ENCODE data around the gene POU2AF1.
A peak's percentile ranks its signal among the peaks of the same experiment; 100 is the strongest.

The POU2AF1 gene

GRCh38 chr11:111400595-111400994, 21.5 kb upstream of the POU2AF1 start:
- TF ChIP-seq EZH2phosphoT487 (IDR thresholded peaks at IDR 0.05; ENCODE audit: borderline replicate concordance, low read length) (no peak), CTCF (IDR thresholded peaks at IDR 0.05; ENCODE audit: low read depth, low read length, poor library complexity, severe bottlenecking) (no peak)
- no peaks in the 10 kb centered on the region for H4K20me1 ChIP-seq (ENCODE audit: control insufficient read depth, insufficient read depth, low read depth, low read length)
- H3K4me2 ChIP-seq (ENCODE audit: low read length) = peak overlapping the region; percentile 82
- H3K9me2 ChIP-seq (replicated peaks; ENCODE audit: control insufficient read depth, low read length) = no peaks in the 10 kb centered on the region
- peaks cover 32% of the 10 kb centered on the region for H3F3A ChIP-seq (ENCODE audit: control insufficient read depth, insufficient read depth)
- no peaks in the 10 kb centered on the region for H3K27me3 ChIP-seq (ENCODE audit: control insufficient read depth, low read length)
- H3K27ac ChIP-seq (ENCODE audit: low read depth, low read length) = peak overlapping the region; percentile 96
- H3K4me1 ChIP-seq (ENCODE audit: control insufficient read depth, low read length) = peaks cover 64% of the 10 kb centered on the region
- H3K36me3 ChIP-seq (ENCODE audit: control insufficient read depth, low read length) = peaks cover 21% of the 10 kb centered on the region
- peak overlapping the region; percentile 71 for H3K4me3 ChIP-seq (ENCODE audit: low read length)
- peaks cover 16% of the 10 kb centered on the region for H3K79me2 ChIP-seq (ENCODE audit: control insufficient read depth, low read length)
- H3K9me3 ChIP-seq (ENCODE audit: control insufficient read depth, insufficient read depth, low read length) = peaks cover 22% of the 10 kb centered on the region

- peak overlapping the region; percentile 96 for H3K27ac ChIP-seq (ENCODE audit: low read depth, low read length)
- peak; percentile 65 for TF ChIP-seq CTCF (IDR thresholded peaks at IDR 0.05; ENCODE audit: low read depth, low read length, poor library complexity, severe bottlenecking)
- no peak for TF ChIP-seq EZH2phosphoT487 (IDR thresholded peaks at IDR 0.05; ENCODE audit: borderline replicate concordance, low read length)
- no peaks in the 10 kb centered on the region for H4K20me1 ChIP-seq (ENCODE audit: control insufficient read depth, insufficient read depth, low read depth, low read length)
- no peaks in the 10 kb centered on the region for H3K9me2 ChIP-seq (replicated peaks; ENCODE audit: control insufficient read depth, low read length)
- H3K36me3 ChIP-seq (ENCODE audit: control insufficient read depth, low read length) = peaks cover 21% of the 10 kb centered on the region
- H3K4me3 ChIP-seq (ENCODE audit: low read length) = peak overlapping the region; percentile 71
- no peaks in the 10 kb centered on the region for H3K27me3 ChIP-seq (ENCODE audit: control insufficient read depth, low read length)
- peaks cover 32% of the 10 kb centered on the region for H3F3A ChIP-seq (ENCODE audit: control insufficient read depth, insufficient read depth)
- peaks cover 16% of the 10 kb centered on the region for H3K9me3 ChIP-seq (ENCODE audit: control insufficient read depth, insufficient read depth, low read length)
- H3K4me2 ChIP-seq (ENCODE audit: low read length) = peak overlapping the region; percentile 82
- peaks cover 72% of the 10 kb centered on the region for H3K4me1 ChIP-seq (ENCODE audit: control insufficient read depth, low read length)
- H3K79me2 ChIP-seq (ENCODE audit: control insufficient read depth, low read length) = peaks cover 19% of the 10 kb centered on the region
Measured at GRCh38 chr11:111399187-111400031, 20.3 kb upstream of the POU2AF1 start.

DNA sequence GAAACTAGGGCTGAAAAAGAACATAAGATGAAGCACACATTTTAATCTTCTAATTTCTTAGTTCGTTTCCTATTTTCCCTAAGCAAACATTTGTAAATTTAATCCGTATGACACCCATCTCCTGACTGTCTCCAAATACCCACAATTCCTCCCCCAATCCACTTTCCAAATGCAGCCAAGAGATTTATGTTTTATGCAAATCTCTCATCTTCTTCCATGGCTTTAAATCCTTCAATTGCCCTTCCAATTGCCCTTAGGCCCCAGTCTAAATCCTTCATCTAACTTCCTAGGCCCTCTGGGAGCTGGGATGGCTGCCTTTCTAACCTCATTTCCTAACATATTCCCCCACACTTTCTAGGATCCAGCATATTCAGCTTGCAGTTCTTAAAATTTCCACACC, 18.0 kb upstream of the POU2AF1 start:
- Histone ChIP-seq H3K9me3 (ENCODE audit: control insufficient read depth, insufficient read depth, low read length) (no peaks in the 10 kb centered on the region), H3K9me2 (replicated peaks; ENCODE audit: control insufficient read depth, low read length) (no peaks in the 10 kb centered on the region), H3K27ac (ENCODE audit: low read depth, low read length) (peak overlapping the region; percentile 96), H3K36me3 (ENCODE audit: control insufficient read depth, low read length) (peaks cover 13% of the 10 kb centered on the region; the same call in 1 of the 2 replicates), H3K4me2 (ENCODE audit: low read length) (peak overlapping the region; percentile 82), H4K20me1 (ENCODE audit: control insufficient read depth, insufficient read depth, low read depth, low read length) (no peaks in the 10 kb centered on the region), H3K4me3 (ENCODE audit: low read length) (peak overlapping the region; percentile 71), H3F3A (ENCODE audit: control insufficient read depth, insufficient read depth) (peaks cover 27% of the 10 kb centered on the region), H3K4me1 (ENCODE audit: control insufficient read depth, low read length) (peaks cover 87% of the 10 kb centered on the region), H3K79me2 (ENCODE audit: control insufficient read depth, low read length) (peaks cover 19% of the 10 kb centered on the region), H3K27me3 (ENCODE audit: control insufficient read depth, low read length) (no peaks in the 10 kb centered on the region)
- TF ChIP-seq EZH2phosphoT487 (IDR thresholded peaks at IDR 0.05; ENCODE audit: borderline replicate concordance, low read length) = no peak

- H3K9me3 ChIP-seq (ENCODE audit: control insufficient read depth, insufficient read depth, low read length) = no peaks in the 10 kb centered on the region
- peaks cover 79% of the 10 kb centered on the region for H3K4me1 ChIP-seq (ENCODE audit: control insufficient read depth, low read length)
- TF ChIP-seq EZH2phosphoT487 (IDR thresholded peaks at IDR 0.05; ENCODE audit: borderline replicate concordance, low read length) = no peak
- TF ChIP-seq CTCF (IDR thresholded peaks at IDR 0.05; ENCODE audit: low read depth, low read length, poor library complexity, severe bottlenecking) = no peak
- peaks cover 27% of the 10 kb centered on the region for H3F3A ChIP-seq (ENCODE audit: control insufficient read depth, insufficient read depth)
- no peak overlapping the region for H3K27ac ChIP-seq (ENCODE audit: low read depth, low read length)
- peak overlapping the region; percentile 71; the same call in 1 of the 2 replicates for H3K4me3 ChIP-seq (ENCODE audit: low read length)
- peak overlapping the region; percentile 82 for H3K4me2 ChIP-seq (ENCODE audit: low read length)
- no peaks in the 10 kb centered on the region for H3K9me2 ChIP-seq (replicated peaks; ENCODE audit: control insufficient read depth, low read length)
- H3K36me3 ChIP-seq (ENCODE audit: control insufficient read depth, low read length) = peaks cover 13% of the 10 kb centered on the region; the same call in 1 of the 2 replicates
- no peaks in the 10 kb centered on the region for H3K27me3 ChIP-seq (ENCODE audit: control insufficient read depth, low read length)
- peaks cover 19% of the 10 kb centered on the region for H3K79me2 ChIP-seq (ENCODE audit: control insufficient read depth, low read length)
- H4K20me1 ChIP-seq (ENCODE audit: control insufficient read depth, insufficient read depth, low read depth, low read length) = no peaks in the 10 kb centered on the region
Measured at GRCh38 chr11:111395749-111396148, 16.7 kb upstream of the POU2AF1 start.

All from DOHH2 (cell line).